GM18861 (cell line): Measurements from ENCODE around the gene SLC40A1.

Experiments used
- ATAC-seq: cut with Tn5 transposase; IDR thresholded peaks from one replicate; pipeline ENCODE4 v1.9.1; 2021; ENCODE audit not compliant: unreplicated experiment

The SLC40A1 gene

GRCh38 chr2:189516546-189516945 is 64.0 kb downstream of the SLC40A1 start:
- no peak for ATAC-seq

- ATAC-seq = no peak
Measured at GRCh38 chr2:189515264-189515663, 65.3 kb downstream of the SLC40A1 start.

GRCh38 chr2:189514104-189514503 is 66.5 kb downstream of the SLC40A1 start:
- no peak for ATAC-seq

- no peak for ATAC-seq
Measured at GRCh38 chr2:189512879-189513278, 67.7 kb downstream of the SLC40A1 start.

- ATAC-seq = no peak
Measured at GRCh38 chr2:189511960-189512319, 68.6 kb downstream of the SLC40A1 start.

GRCh38 chr2:189511210-189511959 is 69.2 kb downstream of the SLC40A1 start:
- ATAC-seq = no peak
